ENCODE data around the gene GSX1.

- TF ChIP-seq CTCF (IDR thresholded peaks at IDR 0.05; ENCODE audit: insufficient read depth, low read depth, low read length) (no peak), EZH2 (IDR thresholded peaks at IDR 0.05; ENCODE audit: insufficient read depth, low read length) (no peak)
Measured at GRCh38 chr13:27822258-27822872, 30.1 kb downstream of the GSX1 start.
